HEK293 (cell line): Measurements from ENCODE around the gene CBX5.
A peak's percentile ranks its signal among the peaks of the same experiment; 100 is the strongest.

Experiments used
- CTCF ChIA-PET: fragments of 350-600 bp; formaldehyde crosslinking; extraction: SDS; loops from one replicate; lab custom pipeline; 2021; ENCODE audit warnings: antibody characterized with exemption; lab: Yijun Ruan, JAX
- POLR2A ChIA-PET: fragments of 300-600 bp; formaldehyde crosslinking; extraction: SDS; loops from one replicate; lab custom pipeline; 2020; ENCODE audit warnings: antibody characterized with exemption, inconsistent platforms; lab: Yijun Ruan, JAX
- H3K27ac ChIP-seq: fragments of 200-500 bp; sonication (Bioruptor generic); 2 replicates; pipeline ENCODE4 v1.5.1; 2014; ENCODE audit warnings: low read depth, low read length, control low read depth, inconsistent platforms; ENCODE audit errors: extremely low read depth
- H3K36me3 ChIP-seq, 2 experiments: fragments of 200-500 bp in 1 of 2; sonication (Bioruptor generic) in 1 of 2; 1 replicate in 1 of 2; 2 replicates in 1 of 2; pipeline ENCODE4 v1.5.1; 2014 to 2017; ENCODE audit warnings: inconsistent platforms in 2 of 2, low read length in 2 of 2; ENCODE audit not compliant: control insufficient read depth in 2 of 2, insufficient read depth in 1 of 2
- H3K4me1 ChIP-seq: fragments of 200-500 bp; sonication (Bioruptor generic); 2 replicates; pipeline ENCODE4 v1.5.1; 2014; ENCODE audit warnings: mild to moderate bottlenecking, low read length, inconsistent platforms; ENCODE audit not compliant: control insufficient read depth, insufficient read depth
- H3K4me3 ChIP-seq: 2 replicates; pipeline ENCODE4 v1.5.1; 2011; ENCODE audit warnings: low read depth, mild to moderate bottlenecking, control low read depth, low read length, moderate library complexity
- H3K9me3 ChIP-seq: fragments of 200-500 bp; sonication (Bioruptor generic); 2 replicates; pipeline ENCODE4 v1.5.1; 2014; ENCODE audit warnings: low read depth, low read length, inconsistent platforms; ENCODE audit not compliant: control insufficient read depth, insufficient read depth
- KLF7 ChIP-seq: fragments of 450-650 bp; formaldehyde crosslinking; IDR thresholded peaks from 2 replicates; pipeline ENCODE4 v1.5.1; 2016; ENCODE audit warnings: missing biosample characterization, missing genetic modification characterization, borderline replicate concordance
- PRDM1 ChIP-seq: fragments of 450-650 bp; formaldehyde crosslinking; IDR thresholded peaks from 2 replicates; pipeline ENCODE4; 2016; ENCODE audit warnings: missing biosample characterization, missing genetic modification characterization
- SALL2 ChIP-seq: fragments of 450-650 bp; formaldehyde crosslinking; IDR thresholded peaks from 2 replicates; pipeline ENCODE4 v1.5.0; 2017; ENCODE audit warnings: missing biosample characterization, mild to moderate bottlenecking, missing genetic modification characterization, borderline replicate concordance
- ZIC2 ChIP-seq: fragments of 450-650 bp; formaldehyde crosslinking; IDR thresholded peaks from 2 replicates; pipeline ENCODE4 v1.5.1; 2016; ENCODE audit warnings: missing biosample characterization, missing genetic modification characterization
- ZNF302 ChIP-seq: fragments of 450-650 bp; formaldehyde crosslinking; IDR thresholded peaks from 2 replicates; pipeline ENCODE4 v1.5.1; 2016; ENCODE audit warnings: missing biosample characterization, missing genetic modification characterization, low read depth
- ZNF335 ChIP-seq: fragments of 450-650 bp; formaldehyde crosslinking; conservative IDR thresholded peaks from 2 replicates; pipeline ENCODE4 v1.5.1; 2016; ENCODE audit warnings: missing biosample characterization, missing genetic modification characterization
- ZNF600 ChIP-seq: fragments of 450-650 bp; formaldehyde crosslinking; IDR thresholded peaks from 2 replicates; pipeline ENCODE4 v1.5.1; 2016; ENCODE audit warnings: missing biosample characterization, missing genetic modification characterization
- ZNF664 ChIP-seq: fragments of 450-650 bp; formaldehyde crosslinking; IDR thresholded peaks from 2 replicates; pipeline ENCODE4 v1.5.1; 2016; ENCODE audit warnings: missing biosample characterization, missing genetic modification characterization
- TF ChIP-seq, protein P1 (sequence below): fragments of 450-650 bp; formaldehyde crosslinking; IDR thresholded peaks from 2 replicates; pipeline ENCODE4 v1.5.1; 2016; ENCODE audit warnings: missing biosample characterization, missing genetic modification characterization, low read depth
- TF ChIP-seq, protein P2 (sequence below): fragments of 450-650 bp; formaldehyde crosslinking; IDR thresholded peaks from 2 replicates; pipeline ENCODE4 v1.5.1; 2016; ENCODE audit warnings: missing biosample characterization, missing genetic modification characterization
- TF ChIP-seq, protein P3 (sequence below): fragments of 450-650 bp; formaldehyde crosslinking; IDR thresholded peaks from 2 replicates; pipeline ENCODE4 v1.5.1; 2016; ENCODE audit warnings: missing biosample characterization, missing genetic modification characterization
- TF ChIP-seq, protein P4 (sequence below): fragments of 450-650 bp; formaldehyde crosslinking; IDR thresholded peaks from 2 replicates; pipeline ENCODE4 v1.5.1; 2016; ENCODE audit warnings: missing biosample characterization, missing genetic modification characterization
- TF ChIP-seq, protein P5 (sequence below): fragments of 450-650 bp; IDR thresholded peaks from 2 replicates; pipeline ENCODE4 v1.5.1; 2018; ENCODE audit warnings: missing biosample characterization, missing genetic modification characterization

The CBX5 gene

DNA sequence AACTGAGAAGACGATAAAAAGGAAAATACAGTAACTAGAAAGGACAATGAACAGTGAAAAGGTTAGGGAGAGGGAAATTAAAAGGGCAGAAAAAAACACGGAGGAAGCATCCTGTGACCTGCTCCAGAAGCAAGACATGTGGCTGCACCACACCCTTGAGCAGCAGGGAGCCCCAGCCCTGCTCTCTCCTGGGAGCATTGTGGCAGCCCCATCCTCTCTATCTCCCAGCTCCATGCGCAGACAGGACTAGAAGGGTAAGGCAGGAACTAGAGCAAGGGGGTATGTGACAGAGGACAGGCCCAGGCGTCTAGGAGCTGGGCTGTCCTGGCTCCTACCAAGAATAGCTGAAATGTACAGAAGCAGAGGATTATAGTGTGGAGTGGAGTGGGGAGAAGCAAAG is 52.5 kb downstream of the CBX5 start (continued):
- TF ChIP-seq, protein P1, sequence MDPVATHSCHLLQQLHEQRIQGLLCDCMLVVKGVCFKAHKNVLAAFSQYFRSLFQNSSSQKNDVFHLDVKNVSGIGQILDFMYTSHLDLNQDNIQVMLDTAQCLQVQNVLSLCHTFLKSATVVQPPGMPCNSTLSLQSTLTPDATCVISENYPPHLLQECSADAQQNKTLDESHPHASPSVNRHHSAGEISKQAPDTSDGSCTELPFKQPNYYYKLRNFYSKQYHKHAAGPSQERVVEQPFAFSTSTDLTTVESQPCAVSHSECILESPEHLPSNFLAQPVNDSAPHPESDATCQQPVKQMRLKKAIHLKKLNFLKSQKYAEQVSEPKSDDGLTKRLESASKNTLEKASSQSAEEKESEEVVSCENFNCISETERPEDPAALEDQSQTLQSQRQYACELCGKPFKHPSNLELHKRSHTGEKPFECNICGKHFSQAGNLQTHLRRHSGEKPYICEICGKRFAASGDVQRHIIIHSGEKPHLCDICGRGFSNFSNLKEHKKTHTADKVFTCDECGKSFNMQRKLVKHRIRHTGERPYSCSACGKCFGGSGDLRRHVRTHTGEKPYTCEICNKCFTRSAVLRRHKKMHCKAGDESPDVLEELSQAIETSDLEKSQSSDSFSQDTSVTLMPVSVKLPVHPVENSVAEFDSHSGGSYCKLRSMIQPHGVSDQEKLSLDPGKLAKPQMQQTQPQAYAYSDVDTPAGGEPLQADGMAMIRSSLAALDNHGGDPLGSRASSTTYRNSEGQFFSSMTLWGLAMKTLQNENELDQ (tag by site-specific recombination), result no peak
- TF ChIP-seq ZNF600 (tag by site-specific recombination), result 0 out of 2 replicates have a peak, but pooled peaks have one; percentile 26
- peak; percentile 39 for TF ChIP-seq ZIC2 (tag by site-specific recombination)

DNA sequence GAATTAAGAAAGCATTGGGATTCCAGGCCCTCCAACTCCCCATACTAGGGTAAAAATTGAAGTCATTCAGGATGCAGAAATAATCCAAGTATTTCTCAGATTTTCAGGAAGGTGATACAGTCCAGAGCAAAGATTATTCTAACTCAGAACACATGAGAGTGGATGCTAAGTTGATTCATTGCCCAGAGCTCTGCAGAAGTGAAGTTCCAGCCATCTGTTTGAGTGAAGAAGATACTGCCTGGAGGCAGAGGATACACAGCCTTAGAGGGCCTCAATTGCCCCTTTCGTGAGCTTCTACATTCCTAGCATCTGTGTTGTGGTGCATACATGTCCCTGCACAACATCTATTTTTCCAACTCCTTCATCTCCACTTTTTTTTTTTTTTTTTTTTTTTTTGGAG is 54.3 kb downstream of the CBX5 start:
- TF ChIP-seq SALL2 (tag by site-specific recombination), result no peak
- Histone ChIP-seq H3K36me3 (no peaks in the 10 kb centered on the region), H3K9me3 (no peaks in the 10 kb centered on the region), H3K4me3 (no peak overlapping the region), H3K27ac (no peak overlapping the region), H3K4me1 (no peaks in the 10 kb centered on the region; the same call in 1 of the 2 replicates)
- ChIA-PET POLR2A (interaction anchor here (1.6 kb wide), 1 partner anchor 54 kb away, joined by 8 read pairs; the partner anchor contains the start of genes CBX5 and HNRNPA1), CTCF (interaction anchor here (0.5 to 1.1 kb wide), 4 partner anchors 10 to 175 kb away, joined by 3 to 6 read pairs (median 4); no protein-coding TSS in a partner anchor)

DNA sequence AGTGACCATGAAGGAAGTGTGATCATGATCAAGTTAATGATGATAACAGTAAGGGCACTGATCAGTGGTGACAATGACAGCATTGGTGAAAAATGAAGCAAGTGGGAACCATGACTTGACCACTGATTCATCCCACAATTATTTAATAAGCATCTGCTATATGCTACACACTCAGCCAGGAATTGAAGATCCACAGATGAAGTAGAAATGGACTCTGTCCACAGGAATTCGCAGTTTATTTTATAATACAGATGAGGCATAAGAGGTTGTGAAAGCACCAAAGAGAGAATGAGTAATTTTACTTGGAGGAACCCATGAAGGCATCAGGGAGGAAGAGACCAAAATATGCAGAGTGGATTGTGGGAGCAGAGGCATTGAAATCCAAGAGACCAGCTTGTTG is 57.3 kb downstream of the CBX5 start:
- Histone ChIP-seq H3K9me3 (no peaks in the 10 kb centered on the region), H3K36me3 (no peaks in the 10 kb centered on the region), H3K4me3 (no peak overlapping the region)
- CTCF ChIA-PET, result interaction anchor here (0.6 to 7.7 kb wide), 15 partner anchors 12 to 234 kb away, joined by 3 to 70 read pairs (median 3); partner anchors contain the start of gene CBX5
- TF ChIP-seq, protein P2, sequence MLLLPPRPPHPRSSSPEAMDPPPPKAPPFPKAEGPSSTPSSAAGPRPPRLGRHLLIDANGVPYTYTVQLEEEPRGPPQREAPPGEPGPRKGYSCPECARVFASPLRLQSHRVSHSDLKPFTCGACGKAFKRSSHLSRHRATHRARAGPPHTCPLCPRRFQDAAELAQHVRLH, result no peak
- peak; percentile 63; the same call in 1 of the 2 replicates for TF ChIP-seq ZNF664 (tag by site-specific recombination)
- TF ChIP-seq, all 188 proteins: peak for 1
- POLR2A ChIA-PET, result interaction anchor here (1.1 to 1.3 kb wide), 2 partner anchors 57 to 59 kb away, joined by 3 to 6 read pairs; partner anchors contain the start of genes CBX5 and HNRNPA1
- Histone ChIP-seq H3K27ac (no peak overlapping the region), H3K4me1 (no peaks in the 10 kb centered on the region; the same call in 1 of the 2 replicates)

DNA sequence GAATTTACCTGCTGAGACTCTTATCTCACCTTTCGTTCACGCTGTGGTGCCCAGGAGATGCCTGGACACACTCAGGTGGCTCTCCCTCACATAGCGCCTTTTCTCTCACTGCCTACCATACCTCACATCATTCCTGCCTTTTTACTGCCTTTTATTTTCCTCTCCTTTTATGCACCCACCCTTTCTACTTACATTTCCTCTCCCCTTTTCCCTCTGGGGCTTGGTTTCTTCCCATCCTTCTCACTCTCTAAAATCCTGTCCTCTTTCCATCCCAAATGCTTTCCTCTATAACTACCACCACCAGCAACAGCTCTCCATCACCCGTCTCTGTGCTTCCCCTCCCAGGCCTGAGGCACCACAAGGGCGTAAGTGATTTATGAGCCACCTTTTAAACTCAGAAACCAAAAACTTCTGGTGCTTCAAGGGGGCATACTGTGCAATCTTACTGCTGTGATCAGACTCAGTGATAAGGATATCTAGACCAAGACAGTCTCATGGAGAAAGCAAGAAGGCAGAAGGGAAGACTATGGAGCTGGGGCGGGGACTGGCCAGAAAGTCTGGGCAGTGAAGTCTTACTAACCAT is 58.4 kb downstream of the CBX5 start:
- H3K36me3 ChIP-seq, result no peaks in the 10 kb centered on the region
- no peak overlapping the region for H3K27ac ChIP-seq
- H3K4me1 ChIP-seq, result no peaks in the 10 kb centered on the region; the same call in 1 of the 2 replicates
- no peak overlapping the region for H3K4me3 ChIP-seq
- no peaks in the 10 kb centered on the region for H3K9me3 ChIP-seq
- CTCF ChIA-PET, result interaction anchor here (0.7 to 7.7 kb wide), 18 partner anchors 10 to 198 kb away, joined by 3 to 70 read pairs (median 6); partner anchors contain the start of gene CBX5
- POLR2A ChIA-PET, result interaction anchor here (1.1 to 2.1 kb wide), 2 partner anchors 58 to 59 kb away, joined by 6 to 9 read pairs; partner anchors contain the start of genes CBX5 and HNRNPA1
- TF ChIP-seq, protein P3, sequence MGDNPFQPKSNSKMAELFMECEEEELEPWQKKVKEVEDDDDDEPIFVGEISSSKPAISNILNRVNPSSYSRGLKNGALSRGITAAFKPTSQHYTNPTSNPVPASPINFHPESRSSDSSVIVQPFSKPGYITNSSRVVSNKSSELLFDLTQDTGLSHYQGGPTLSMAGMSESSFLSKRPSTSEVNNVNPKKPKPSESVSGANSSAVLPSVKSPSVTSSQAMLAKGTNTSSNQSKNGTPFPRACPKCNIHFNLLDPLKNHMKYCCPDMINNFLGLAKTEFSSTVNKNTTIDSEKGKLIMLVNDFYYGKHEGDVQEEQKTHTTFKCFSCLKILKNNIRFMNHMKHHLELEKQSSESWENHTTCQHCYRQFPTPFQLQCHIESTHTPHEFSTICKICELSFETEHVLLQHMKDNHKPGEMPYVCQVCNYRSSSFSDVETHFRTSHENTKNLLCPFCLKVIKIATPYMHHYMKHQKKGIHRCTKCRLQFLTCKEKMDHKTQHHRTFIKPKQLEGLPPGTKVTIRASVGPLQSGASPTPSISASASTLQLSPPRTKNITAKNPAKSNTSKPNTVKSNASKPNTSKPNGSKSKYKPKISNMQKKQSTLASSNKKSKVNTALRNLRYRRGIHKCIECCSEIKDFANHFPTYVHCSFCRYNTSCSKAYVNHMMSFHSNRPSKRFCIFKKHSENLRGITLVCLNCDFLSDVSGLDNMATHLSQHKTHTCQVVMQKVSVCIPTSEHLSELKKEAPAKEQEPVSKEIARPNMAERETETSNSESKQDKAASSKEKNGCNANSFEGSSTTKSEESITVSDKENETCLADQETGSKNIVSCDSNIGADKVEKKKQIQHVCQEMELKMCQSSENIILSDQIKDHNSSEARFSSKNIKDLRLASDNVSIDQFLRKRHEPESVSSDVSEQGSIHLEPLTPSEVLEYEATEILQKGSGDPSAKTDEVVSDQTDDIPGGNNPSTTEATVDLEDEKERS (tag by site-specific recombination), result no peak
- TF ChIP-seq SALL2 (tag by site-specific recombination) (no peak), PRDM1 (tag by site-specific recombination) (peak; percentile 79), KLF7 (tag by site-specific recombination) (no peak), ZNF302 (tag by site-specific recombination) (no peak), ZNF335 (tag by site-specific recombination) (peak; percentile 27; the same call in 1 of the 2 replicates)
- TF ChIP-seq, protein P4, sequence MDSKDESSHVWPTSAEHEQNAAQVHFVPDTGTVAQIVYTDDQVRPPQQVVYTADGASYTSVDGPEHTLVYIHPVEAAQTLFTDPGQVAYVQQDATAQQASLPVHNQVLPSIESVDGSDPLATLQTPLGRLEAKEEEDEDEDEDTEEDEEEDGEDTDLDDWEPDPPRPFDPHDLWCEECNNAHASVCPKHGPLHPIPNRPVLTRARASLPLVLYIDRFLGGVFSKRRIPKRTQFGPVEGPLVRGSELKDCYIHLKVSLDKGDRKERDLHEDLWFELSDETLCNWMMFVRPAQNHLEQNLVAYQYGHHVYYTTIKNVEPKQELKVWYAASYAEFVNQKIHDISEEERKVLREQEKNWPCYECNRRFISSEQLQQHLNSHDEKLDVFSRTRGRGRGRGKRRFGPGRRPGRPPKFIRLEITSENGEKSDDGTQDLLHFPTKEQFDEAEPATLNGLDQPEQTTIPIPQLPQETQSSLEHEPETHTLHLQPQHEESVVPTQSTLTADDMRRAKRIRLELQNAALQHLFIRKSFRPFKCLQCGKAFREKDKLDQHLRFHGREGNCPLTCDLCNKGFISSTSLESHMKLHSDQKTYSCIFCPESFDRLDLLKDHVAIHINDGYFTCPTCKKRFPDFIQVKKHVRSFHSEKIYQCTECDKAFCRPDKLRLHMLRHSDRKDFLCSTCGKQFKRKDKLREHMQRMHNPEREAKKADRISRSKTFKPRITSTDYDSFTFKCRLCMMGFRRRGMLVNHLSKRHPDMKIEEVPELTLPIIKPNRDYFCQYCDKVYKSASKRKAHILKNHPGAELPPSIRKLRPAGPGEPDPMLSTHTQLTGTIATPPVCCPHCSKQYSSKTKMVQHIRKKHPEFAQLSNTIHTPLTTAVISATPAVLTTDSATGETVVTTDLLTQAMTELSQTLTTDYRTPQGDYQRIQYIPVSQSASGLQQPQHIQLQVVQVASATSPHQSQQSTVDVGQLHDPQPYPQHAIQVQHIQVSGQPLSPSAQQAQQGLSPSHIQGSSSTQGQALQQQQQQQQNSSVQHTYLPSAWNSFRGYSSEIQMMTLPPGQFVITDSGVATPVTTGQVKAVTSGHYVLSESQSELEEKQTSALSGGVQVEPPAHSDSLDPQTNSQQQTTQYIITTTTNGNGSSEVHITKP (tag by site-specific recombination), result peak; percentile 73
- TF ChIP-seq, protein P5, sequence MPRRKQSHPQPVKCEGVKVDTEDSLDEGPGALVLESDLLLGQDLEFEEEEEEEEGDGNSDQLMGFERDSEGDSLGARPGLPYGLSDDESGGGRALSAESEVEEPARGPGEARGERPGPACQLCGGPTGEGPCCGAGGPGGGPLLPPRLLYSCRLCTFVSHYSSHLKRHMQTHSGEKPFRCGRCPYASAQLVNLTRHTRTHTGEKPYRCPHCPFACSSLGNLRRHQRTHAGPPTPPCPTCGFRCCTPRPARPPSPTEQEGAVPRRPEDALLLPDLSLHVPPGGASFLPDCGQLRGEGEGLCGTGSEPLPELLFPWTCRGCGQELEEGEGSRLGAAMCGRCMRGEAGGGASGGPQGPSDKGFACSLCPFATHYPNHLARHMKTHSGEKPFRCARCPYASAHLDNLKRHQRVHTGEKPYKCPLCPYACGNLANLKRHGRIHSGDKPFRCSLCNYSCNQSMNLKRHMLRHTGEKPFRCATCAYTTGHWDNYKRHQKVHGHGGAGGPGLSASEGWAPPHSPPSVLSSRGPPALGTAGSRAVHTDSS (tag by site-specific recombination), result no peak
